ENCODE results near the gene PAQR7. TPM values are rescaled to one million over a fixed set of nuclear protein-coding genes. Genes with fewer than 3 reads are reported as not detected.

Gene PAQR7
- total RNA-seq, 1 donor from 2014 or later: 1.8 TPM

GRCh38 chr1:25820247-25821111 is 55.0 kb downstream of the PAQR7 start:
- intact Hi-C loops (cut with micrococcal nuclease): loop anchor here (1.0 to 5.0 kb wide), 11 partner anchors 39 to 1073 kb away; partner anchors contain the start of genes AUNIP, CLIC4, DHDDS and MACO1

DNA sequence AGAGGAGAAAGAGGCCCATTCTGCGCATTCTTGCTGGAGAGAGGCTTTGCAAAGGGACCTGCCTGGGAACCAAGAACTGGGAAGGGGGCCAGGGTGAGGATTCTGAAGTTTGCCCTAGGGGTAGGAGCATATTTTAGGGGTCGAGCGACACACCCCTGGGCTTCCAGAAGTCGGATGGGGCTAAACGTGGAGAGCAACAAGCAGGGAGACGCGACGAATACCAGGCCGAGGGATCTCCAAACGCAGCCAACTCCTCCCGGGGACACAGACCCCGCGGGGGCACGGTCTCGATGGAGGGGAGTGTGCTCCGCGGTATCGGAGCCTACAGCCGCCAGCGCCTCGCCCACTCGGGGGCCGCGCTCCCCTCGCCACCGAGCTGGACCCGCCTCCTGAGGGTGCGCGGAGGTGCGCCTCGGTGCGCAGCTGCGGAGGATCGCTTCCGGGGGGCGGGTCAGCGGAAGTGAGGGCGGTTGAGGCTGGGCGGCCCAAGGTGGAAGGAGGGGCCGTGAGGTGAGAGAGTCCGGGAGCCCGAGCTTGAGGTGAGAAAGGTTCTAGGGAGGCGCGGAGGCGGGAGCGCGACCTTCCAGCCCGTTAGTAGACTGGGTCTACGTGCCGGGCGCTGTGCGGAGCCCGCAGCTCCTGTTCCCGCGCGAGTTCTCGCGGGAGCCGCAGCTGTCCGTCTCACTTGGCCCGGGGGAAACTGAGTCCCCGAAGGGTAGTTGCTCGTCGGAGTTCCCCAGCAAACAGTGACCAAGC is 55.8 kb downstream of the PAQR7 start, which contains the start of gene MTFR1L:
Gene MTFR1L, plus strand, starts transcription at position 464 of the 756 bp plus-strand sequence. CDS start 3,151 bp downstream, outside the sequence.
- intact Hi-C loops (cut with micrococcal nuclease): loop anchor here (1.0 to 5.0 kb wide), 12 partner anchors 40 to 1072 kb away; partner anchors contain the start of genes AUNIP, CLIC4, DHDDS and MACO1

GRCh38 chr1:25818569-25818968 is 56.9 kb downstream of the PAQR7 start:
- intact Hi-C loops (cut with micrococcal nuclease): no loop called here

GRCh38 chr1:25817840-25818501 is 57.5 kb downstream of the PAQR7 start:
- intact Hi-C loops (cut with micrococcal nuclease): no loop called here

GRCh38 chr1:25816112-25816718 is 59.3 kb downstream of the PAQR7 start:
- intact Hi-C loops (cut with micrococcal nuclease): no loop called here

DNA sequence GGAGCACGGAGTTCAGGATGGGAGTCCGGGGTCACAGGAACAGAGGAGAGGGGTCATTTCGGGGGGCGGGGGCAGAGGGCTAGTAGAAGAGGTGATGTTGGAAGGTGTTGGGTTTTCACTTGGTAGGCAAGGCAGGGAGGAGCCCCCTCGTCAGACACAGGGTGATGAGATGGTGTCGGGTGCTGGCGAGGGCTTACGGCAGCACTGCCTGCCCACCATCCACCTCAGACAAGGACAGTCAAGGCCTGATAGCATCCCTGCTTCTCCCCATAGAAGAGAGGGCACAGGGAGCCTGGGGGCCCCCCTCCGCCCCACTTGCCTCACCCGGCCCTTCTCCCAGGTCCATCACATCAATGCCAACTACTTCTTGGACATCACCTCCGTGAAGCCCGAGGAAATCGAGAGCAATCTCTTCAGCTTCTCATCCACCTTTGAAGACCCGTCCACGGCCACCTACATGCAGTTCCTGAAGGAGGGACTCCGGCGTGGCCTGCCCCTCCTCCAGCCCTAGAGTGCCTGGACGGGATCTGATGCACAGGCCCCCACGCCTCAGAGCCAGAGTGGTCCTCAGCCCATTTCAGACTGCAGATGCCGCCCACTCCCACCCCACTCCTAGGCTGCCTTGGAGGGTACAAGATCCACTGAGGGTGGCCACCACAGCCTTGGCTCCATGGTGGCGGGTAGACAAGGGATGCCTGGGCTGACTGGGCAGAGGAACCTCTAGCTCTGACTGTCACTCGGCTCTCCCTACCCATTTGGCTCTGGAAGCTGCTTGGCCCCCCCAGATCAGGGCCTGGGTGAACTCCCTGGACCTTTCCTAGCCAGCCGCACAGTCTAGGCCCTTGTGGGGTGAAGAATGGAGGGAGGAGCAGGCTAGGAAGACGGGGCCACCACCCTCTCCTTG is 60.0 kb downstream of the PAQR7 start:
- intact Hi-C loops (cut with micrococcal nuclease): no loop called here

DNA sequence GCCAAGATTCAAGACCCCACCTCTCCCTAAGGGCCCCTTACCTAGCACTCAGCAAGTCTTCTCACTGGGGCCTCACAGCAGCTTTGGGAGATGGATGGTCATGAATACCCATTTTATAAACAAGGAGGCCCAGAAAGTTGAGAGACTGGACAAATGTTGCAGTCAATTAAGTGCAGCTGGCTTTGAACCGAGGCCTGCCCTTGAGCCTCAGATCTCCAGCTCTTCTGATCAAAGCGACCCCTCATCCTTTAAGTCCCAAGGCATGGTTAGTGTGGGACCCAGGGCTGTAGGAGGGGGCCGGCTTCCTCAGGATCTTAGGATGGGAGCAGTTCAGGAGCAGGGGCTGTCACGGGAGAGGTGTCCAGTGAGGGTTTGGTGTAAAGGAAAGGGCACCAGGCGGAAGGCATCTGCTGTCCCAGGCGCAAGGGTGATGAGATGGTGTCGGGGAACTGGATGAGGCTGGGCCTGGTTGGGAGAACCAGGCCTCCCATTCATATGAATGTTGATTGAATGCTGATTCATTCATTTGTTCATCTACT is 60.9 kb downstream of the PAQR7 start:
- intact Hi-C loops (cut with micrococcal nuclease): no loop called here

- intact Hi-C loops (cut with micrococcal nuclease): no loop called here
Measured at GRCh38 chr1:25813734-25814471, 61.6 kb downstream of the PAQR7 start.

- intact Hi-C loops (cut with micrococcal nuclease): no loop called here
Measured at GRCh38 chr1:25813071-25813733, 62.3 kb downstream of the PAQR7 start.

Other genes starting within 250 kb of the PAQR7 start
- 8.2 and 10.2 TPM in 2 replicates for gene SELENON, start 75.5 kb downstream of the PAQR7 start, total RNA-seq
- gene MTFR1L, start 55.8 kb downstream of the PAQR7 start, total RNA-seq: 32.5 and 34.2 TPM in 2 replicates
- 5.5 and 6.5 TPM in 2 replicates for gene AUNIP, start 16.3 kb downstream of the PAQR7 start, total RNA-seq
- gene STMN1, start 30.7 kb upstream of the PAQR7 start, total RNA-seq: 294 and 315 TPM in 2 replicates
- 9.8 and 11.1 TPM in 2 replicates for gene PAFAH2, start 122.4 kb upstream of the PAQR7 start, total RNA-seq
- not detected in 2 replicates for gene EXTL1, start 146.1 kb upstream of the PAQR7 start, total RNA-seq
- not detected in 2 replicates for gene SLC30A2, start 170.4 kb upstream of the PAQR7 start, total RNA-seq
- gene TRIM63, start 191.9 kb upstream of the PAQR7 start, total RNA-seq: not detected in 2 replicates
- gene PDIK1L, start 236.1 kb upstream of the PAQR7 start, total RNA-seq: 17.4 and 19.8 TPM in 2 replicates